BLaER1 (cell line): ENCODE measurements around the gene VARS1.

Source experiments
- H3K27ac ChIP-seq: shearing (Covaris generic); formaldehyde crosslinking; 2 replicates; pipeline ENCODE4 v1.8.1; 2022
- H3K27me3 ChIP-seq: shearing (Covaris generic); formaldehyde crosslinking; 2 replicates; pipeline ENCODE4 v1.8.1; 2022
- H3K36me3 ChIP-seq: shearing (Covaris generic); formaldehyde crosslinking; 2 replicates; pipeline ENCODE4 v1.8.1; 2022
- H3K4me1 ChIP-seq: shearing (Covaris generic); formaldehyde crosslinking; 2 replicates; pipeline ENCODE4 v1.8.1; 2022
- H3K4me2 ChIP-seq: shearing (Covaris generic); formaldehyde crosslinking; 2 replicates; pipeline ENCODE4 v1.8.1; 2022
- H3K4me3 ChIP-seq: shearing (Covaris generic); formaldehyde crosslinking; 2 replicates; pipeline ENCODE4 v1.8.1; 2022
- H3K9ac ChIP-seq: shearing (Covaris generic); formaldehyde crosslinking; 2 replicates; pipeline ENCODE4 v1.8.1; 2022
- H3K9me3 ChIP-seq: shearing (Covaris generic); formaldehyde crosslinking; 2 replicates; pipeline ENCODE4 v1.8.1; 2022
- H4K20me1 ChIP-seq: shearing (Covaris generic); formaldehyde crosslinking; 2 replicates; pipeline ENCODE4 v1.8.1; 2022
- Cebpa-rat ChIP-seq: shearing (Covaris generic); IDR thresholded peaks from 2 replicates; pipeline ENCODE4 v1.8.1; 2022

VARS1 gene

GRCh38 chr6:31749301-31750036 lies 46.1 kb downstream of the VARS1 start:
- no peak for TF ChIP-seq Cebpa-rat
- H3K4me2 ChIP-seq, result no peak overlapping the region
- no peak overlapping the region for H3K27ac ChIP-seq
- no peaks in the 10 kb centered on the region for H3K9me3 ChIP-seq
- H4K20me1 ChIP-seq, result no peaks in the 10 kb centered on the region
- no peaks in the 10 kb centered on the region for H3K27me3 ChIP-seq
- no peak overlapping the region for H3K9ac ChIP-seq
- H3K36me3 ChIP-seq, result peaks cover 70% of the 10 kb centered on the region
- no peak overlapping the region for H3K4me3 ChIP-seq
- H3K4me1 ChIP-seq, result peaks cover 8% of the 10 kb centered on the region
